HepG2 (cell line): ENCODE results near the gene WDR81.

Source experiments
- CBFB ChIP-seq: sonication (generic); formaldehyde crosslinking; IDR thresholded peaks from 2 replicates; pipeline ENCODE4 v1.4.0; 2020; ENCODE audit warnings: missing genetic modification reagents
- CREB1 ChIP-seq, 2 experiments: fragments of 450-650 bp in 1 of 2; IDR thresholded peaks; 2 replicates each; pipeline ENCODE4 v1.6.1; 2016 to 2017; ENCODE audit warnings: control low read depth in 1 of 2, mild to moderate bottlenecking in 1 of 2, missing compliant biosample characterization in 1 of 2, missing genetic modification characterization in 1 of 2
- CTCF ChIP-seq: sonication (generic); formaldehyde crosslinking; IDR thresholded peaks from 2 replicates; pipeline ENCODE4 v1.5.0; 2020; ENCODE audit warnings: mild to moderate bottlenecking, missing genetic modification reagents, moderate library complexity
- HMGA1 ChIP-seq: sonication (generic); formaldehyde crosslinking; conservative IDR thresholded peaks from 2 replicates; pipeline ENCODE4 v1.4.0; 2020; ENCODE audit warnings: missing genetic modification reagents
- MAFK ChIP-seq, 2 experiments: IDR thresholded peaks in 1 of 2; conservative IDR thresholded peaks in 1 of 2; 2 replicates each; pipeline ENCODE4 v1.6.1; 2011; ENCODE audit warnings: improper control_type of control experiment in 2 of 2, low read length in 2 of 2
- MLX ChIP-seq: IDR thresholded peaks from 2 replicates; pipeline ENCODE4 v1.6.1; 2016
- TCF12 ChIP-seq, 2 experiments: fragments of 450-650 bp in 1 of 2; sonication (generic) in 1 of 2; formaldehyde crosslinking in 1 of 2; IDR thresholded peaks; 2 replicates each; pipeline versions ENCODE4 v1.6.1 to v1.8.0; 2017 to 2022; ENCODE audit warnings: antibody characterized with exemption in 1 of 2, mild to moderate bottlenecking in 1 of 2, missing genetic modification reagents in 1 of 2, moderate library complexity in 1 of 2
- ZBTB33 ChIP-seq: sonication (generic); formaldehyde crosslinking; IDR thresholded peaks from 2 replicates; pipeline ENCODE4 v1.4.0; 2020; ENCODE audit warnings: missing genetic modification reagents
- ZBTB49 ChIP-seq: sonication (generic); formaldehyde crosslinking; IDR thresholded peaks from 2 replicates; pipeline ENCODE4 v1.4.0; 2020; ENCODE audit warnings: missing genetic modification reagents, borderline replicate concordance
- ZNF24 ChIP-seq: fragments of 450-650 bp; IDR thresholded peaks from 2 replicates; pipeline ENCODE4 v1.6.1; 2017; ENCODE audit warnings: antibody characterized with exemption, mild to moderate bottlenecking

GRCh38 chr17:1755252-1755826 is 30.8 kb downstream of the WDR81 start:
- TF ChIP-seq ZBTB33 (CRISPR knock-in tag) = no peak
- no peak for TF ChIP-seq HMGA1 (CRISPR knock-in tag)
- TF ChIP-seq CTCF (CRISPR knock-in tag) = no peak
- TF ChIP-seq CREB1 (IDR thresholded peaks at IDR 0.05) = no peak
- TF ChIP-seq CREB1 (CRISPR knock-in tag; IDR thresholded peaks at IDR 0.05) = no peak
- no peak for TF ChIP-seq ZBTB49 (CRISPR knock-in tag)
- TF ChIP-seq CBFB (CRISPR knock-in tag) = 0 out of 2 replicates have a peak, but pooled peaks have one; percentile 24
- no peak for TF ChIP-seq ZNF24
- TF ChIP-seq MAFK (conservative IDR thresholded peaks at IDR 0.05 in 1 of 2, IDR thresholded peaks at IDR 0.05 in 1 of 2; ENCODE audit: low read length in 2 of 2) = no peak
- TF ChIP-seq MLX (CRISPR knock-in tag) = no peak
- TF ChIP-seq TCF12 (IDR thresholded peaks at IDR 0.05) = no peak
- TF ChIP-seq TCF12 (CRISPR knock-in tag; IDR thresholded peaks at IDR 0.05) = no peak
